Fibroblast of the aortic adventitia (primary cell): ENCODE measurements around the gene SPINT1. TPM values are rescaled to one million over a fixed set of nuclear protein-coding genes. Genes with fewer than 3 reads are reported as not detected.

Source experiments
- DNase-seq: peaks from one replicate; pipeline ENCODE4 v3.0.0-alpha.2; 2010; ENCODE audit warnings: low read depth
- H3K4me3 ChIP-seq: 2 replicates; pipeline ENCODE4 v1.5.1; 2011; ENCODE audit warnings: low read depth, mild to moderate bottlenecking, control low read depth, low read length, moderate library complexity
- CTCF ChIP-seq: IDR thresholded peaks from 2 replicates; pipeline ENCODE4 v1.5.1; 2011; ENCODE audit warnings: mild to moderate bottlenecking, low read length, control low read depth, inconsistent platforms; ENCODE audit not compliant: insufficient read depth
- total RNA-seq: library from RNA; depleted of rRNA; stranded (reverse); fragments of >200 nt; gene quantifications from 2 replicates; pipeline ENCODE4 v1.2.3, GENCODE V29; 2012; ENCODE audit warnings: low replicate concordance

The SPINT1 gene
- total RNA-seq, 1 donor, result not detected

- no peak overlapping the region for H3K4me3 ChIP-seq
- no peak for TF ChIP-seq CTCF
- no peak for DNase-seq
These were observed 28.1 kb downstream of the SPINT1 start for GRCh38 chr15:40871749-40872617.

GRCh38 chr15:40872791-40873693 is 29.2 kb downstream of the SPINT1 start:
- DNase-seq, result no peak
- TF ChIP-seq CTCF, result no peak
- H3K4me3 ChIP-seq, result peak overlapping the region; percentile 59

GRCh38 chr15:40873694-40874561 is 30.1 kb downstream of the SPINT1 start, which contains the start of gene RHOV:
Gene RHOV (minus strand): TSS chr15:40874234. CDS start chr15:40874139, 95 bp downstream.
- TF ChIP-seq CTCF, result peak; percentile 26
- peak within 1 kb of the TSS; percentile 59 for H3K4me3 ChIP-seq
- no peak for DNase-seq

GRCh38 chr15:40875991-40876730 is 32.3 kb downstream of the SPINT1 start:
- no peak for TF ChIP-seq CTCF
- H3K4me3 ChIP-seq, result no peak overlapping the region
- no peak for DNase-seq

- TF ChIP-seq CTCF, result no peak
- no peak overlapping the region for H3K4me3 ChIP-seq
- no peak for DNase-seq
These were observed 33.8 kb downstream of the SPINT1 start for GRCh38 chr15:40877694-40878093.
